GM21526 (cell line): ENCODE measurements around the gene CRAMP1.

Source experiments
- ATAC-seq: cut with Tn5 transposase; IDR thresholded peaks from one replicate; pipeline ENCODE4 v1.9.1; 2021; ENCODE audit warnings: moderate library complexity; ENCODE audit not compliant: unreplicated experiment, low FRiP score

The CRAMP1 gene

DNA sequence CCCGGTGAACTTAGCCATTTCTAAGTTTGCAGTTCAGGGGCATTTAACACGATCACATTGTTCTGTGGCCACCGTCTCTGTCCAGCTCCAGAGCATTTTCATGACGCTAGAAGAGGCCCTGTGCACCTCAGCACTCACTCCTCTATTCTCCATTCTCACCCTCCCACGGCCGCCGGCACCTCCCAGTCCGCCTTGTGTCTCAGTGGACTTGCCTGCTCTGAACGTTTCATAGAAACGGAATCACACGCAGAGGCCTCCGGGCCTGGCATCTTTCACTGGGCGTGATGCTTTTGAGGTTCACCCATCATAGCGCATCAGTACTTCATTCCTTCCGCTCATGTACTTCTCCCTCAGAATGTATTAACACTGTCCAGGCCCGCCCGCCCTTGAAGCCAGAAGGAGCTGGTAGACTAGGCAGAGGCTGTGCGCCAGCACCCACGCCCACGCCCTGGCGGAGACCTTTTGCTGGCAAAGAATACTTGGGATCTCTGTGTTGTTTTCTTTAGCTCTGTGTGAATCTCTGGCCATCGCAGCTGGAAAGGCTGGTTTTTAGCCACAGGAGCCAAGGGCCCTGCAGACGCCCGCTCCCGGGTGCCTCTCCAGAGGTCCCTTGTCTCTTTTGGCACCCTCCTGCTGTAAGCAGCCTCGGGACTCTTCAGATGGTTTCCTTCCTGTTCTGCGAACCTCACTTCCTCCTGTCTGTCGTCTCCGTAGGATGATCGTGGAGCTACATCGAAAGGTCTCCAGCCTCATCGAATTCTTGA lies 42.5 kb downstream of the CRAMP1 start:
- ATAC-seq = no peak

DNA sequence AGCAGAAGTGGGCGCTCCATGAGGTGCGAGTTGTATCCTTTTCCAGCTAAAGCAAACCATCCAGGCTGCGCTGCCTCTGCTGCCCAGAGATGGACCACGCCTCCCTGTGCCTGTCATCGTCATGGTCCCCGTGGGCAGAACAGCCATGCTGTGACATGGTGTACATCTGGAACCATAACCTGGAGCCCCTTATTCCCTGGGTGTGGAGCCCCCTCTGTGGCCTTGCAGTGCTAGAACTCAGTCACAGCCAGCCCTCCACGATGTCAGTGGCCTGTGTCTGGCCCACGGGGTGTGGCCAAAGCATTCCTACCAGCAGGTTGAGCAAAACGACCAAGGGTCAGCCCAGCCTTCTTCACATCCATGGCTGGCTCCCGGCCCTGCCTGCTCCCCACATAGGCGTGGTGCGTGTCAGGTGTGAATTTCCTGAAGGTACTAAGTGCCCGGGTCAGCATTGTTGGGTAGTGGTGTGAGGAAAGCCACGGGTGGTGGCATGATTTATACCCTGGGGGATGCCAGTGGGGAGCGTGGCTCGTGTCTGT lies 43.2 kb downstream of the CRAMP1 start:
- ATAC-seq = no peak

DNA sequence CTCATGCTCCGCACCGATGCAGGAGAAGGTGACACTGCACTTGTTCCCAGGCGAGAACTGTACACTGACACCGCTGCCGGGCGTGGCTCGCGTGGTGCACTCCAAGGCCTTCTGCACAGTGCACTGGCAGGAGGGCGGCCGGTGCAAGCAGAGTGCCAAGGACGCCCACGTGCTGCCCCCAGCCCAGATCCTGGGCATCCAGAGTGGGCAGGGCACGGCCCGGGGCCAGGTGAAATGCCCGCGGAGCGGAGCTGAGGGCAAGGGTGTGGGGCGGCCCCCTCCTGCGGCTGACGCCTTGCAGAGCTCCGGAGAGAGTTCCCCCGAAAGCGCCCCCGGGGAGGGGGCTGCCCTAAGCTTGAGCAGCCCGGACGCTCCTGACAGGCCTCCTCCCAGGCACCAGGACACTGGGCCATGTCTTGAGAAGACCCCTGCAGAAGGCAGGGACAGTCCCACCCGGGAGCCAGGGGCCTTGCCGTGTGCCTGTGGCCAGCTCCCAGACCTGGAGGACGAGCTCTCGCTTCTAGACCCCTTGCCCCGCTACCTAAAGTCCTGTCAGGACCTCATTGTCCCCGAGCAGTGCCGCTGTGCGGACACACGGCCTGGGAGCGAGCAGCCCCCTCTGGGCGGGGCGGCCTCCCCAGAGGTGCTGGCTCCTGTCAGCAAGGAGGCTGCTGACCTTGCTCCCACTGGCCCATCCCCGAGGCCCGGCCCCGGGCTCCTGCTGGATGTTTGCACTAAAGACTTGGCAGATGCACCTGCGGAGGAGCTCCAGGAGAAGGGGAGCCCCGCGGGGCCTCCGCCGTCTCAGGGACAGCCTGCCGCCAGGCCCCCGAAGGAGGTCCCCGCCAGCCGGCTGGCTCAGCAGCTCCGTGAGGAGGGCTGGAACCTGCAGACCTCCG lies 44.0 kb downstream of the CRAMP1 start:
- ATAC-seq = no peak

DNA sequence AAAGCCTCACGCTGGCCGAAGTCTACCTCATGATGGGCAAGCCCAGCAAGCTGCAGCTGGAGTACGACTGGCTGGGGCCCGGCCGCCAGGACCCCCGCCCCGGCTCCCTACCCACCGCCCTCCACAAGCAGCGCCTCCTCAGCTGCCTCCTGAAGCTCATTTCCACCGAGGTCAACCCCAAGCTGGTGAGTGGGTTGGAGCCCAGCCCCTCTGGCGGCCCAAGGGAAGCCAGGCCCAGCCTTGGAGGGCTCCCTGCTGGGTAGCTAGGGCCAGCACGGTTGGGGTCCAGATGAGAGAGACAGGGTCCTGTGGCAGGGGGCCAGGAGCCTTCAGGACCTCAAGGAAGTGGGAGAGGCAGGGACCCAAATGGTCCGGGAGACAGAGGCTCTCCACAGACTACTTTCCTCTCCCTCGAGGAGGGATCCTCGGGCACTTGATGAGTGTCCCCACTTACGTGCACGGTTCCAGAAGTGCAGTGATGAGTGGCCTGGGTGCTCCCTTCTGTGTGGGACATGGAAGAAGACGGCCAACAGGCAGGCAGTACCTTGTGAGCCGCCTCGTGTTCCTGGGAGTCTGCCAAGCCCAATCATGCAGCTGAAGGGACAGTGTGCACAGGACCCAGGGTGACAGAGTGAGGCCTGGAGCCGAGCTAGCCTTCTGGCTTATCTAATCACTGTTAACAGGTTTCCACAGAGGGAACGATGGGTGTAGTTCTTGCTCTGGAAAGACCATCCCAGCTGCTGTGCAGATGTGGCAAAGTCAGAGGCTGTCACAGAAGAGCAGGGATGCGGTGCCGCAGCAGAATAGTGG lies 44.9 kb downstream of the CRAMP1 start:
- no peak for ATAC-seq

DNA sequence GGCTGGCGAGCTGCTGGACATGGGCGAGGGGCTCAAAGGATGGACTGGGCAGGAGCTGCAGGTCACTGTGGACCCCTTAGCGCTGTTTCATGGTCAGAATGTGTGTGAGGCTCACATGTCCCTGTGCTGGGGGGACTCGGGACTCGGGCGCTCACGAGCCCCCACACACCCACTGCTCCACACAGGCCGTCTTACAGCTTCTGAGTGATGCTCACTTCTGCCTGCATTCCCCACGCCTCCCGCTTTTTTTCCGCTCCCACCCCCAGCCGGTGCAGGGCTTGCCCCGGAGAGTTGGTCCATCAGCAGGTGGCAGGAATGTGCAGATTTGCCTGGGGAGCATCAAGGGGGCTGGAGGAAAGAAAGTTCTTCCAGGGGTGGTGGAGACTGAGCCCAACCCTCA lies 45.7 kb downstream of the CRAMP1 start:
- no peak for ATAC-seq

DNA sequence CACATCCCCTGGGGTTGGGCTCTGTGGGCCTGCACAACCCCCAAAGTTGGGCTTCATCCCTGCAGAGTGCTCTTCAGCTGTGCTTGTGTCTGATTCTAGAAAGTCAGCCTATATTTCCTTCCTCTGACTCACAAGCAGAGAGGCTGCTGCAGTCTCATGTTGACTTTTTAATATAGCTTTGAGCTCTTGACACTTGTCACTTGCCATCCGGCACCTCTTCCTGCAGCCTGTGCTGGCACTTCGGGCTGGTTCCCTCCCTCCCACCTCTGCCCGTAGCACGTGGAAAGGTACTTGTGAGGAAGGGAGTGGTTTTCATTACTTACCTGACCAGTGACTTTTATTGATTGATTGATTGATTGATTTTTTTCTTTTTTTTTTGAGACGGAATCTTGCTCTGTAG lies 46.9 kb downstream of the CRAMP1 start:
- ATAC-seq = no peak

DNA sequence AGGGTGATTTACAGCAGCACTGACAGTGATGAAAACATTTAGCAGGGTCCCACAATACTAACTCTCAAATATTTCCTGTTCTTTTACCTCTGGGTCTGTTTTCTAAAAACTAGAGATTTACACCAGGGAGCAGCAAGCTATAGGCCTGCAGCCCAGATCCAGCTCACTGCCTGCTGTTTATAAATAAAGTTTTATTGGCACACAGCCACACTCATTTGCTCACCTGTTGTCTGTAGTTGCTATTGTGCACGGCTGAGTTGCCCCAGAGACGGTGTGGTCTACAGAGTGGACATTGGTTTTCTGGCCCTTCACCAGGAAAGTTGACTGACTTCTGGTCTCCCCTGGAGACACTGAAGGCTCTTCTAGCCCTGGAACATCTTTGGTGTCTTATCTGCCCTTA lies 49.7 kb downstream of the CRAMP1 start:
- ATAC-seq = no peak

DNA sequence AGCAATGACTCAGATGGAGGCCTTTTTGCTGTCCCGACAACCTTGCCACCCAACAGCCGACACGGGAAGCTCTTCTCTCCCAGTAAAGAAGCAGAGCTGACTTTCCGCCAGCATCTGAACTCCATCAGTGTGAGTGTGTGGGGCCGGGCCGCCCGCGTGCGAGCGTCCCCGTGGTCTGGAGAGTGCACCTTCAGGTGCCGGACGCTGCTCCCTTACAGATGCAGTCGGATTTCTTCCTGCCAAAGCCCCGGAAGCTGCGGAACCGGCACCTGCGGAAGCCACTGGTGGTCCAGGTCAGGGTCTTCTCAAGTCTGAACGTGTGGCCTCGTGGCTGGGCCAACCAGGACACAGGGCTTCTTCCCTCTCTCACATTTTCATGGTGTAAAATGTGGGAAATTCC lies 50.4 kb downstream of the CRAMP1 start:
- ATAC-seq = no peak

DNA sequence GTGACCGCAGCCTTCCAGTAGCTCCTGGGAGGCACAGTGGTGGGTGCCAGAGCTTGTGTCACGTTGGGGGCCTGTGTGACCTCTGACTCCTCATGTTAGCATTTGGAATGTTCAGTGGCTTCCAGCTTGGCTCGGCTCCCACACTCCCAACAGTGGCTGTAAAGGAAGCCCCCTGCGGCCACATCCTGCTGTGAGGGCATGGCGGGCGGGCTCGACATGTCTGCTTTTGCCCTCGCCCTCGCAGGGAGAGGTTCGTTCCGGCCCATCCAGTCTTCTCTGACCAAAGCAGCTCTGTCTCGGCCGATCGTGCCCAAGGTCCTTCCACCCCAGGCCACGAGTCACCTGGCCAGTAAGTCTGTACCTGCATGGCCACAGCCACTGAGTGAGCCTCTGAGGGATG lies 53.7 kb downstream of the CRAMP1 start:
- ATAC-seq = no peak

DNA sequence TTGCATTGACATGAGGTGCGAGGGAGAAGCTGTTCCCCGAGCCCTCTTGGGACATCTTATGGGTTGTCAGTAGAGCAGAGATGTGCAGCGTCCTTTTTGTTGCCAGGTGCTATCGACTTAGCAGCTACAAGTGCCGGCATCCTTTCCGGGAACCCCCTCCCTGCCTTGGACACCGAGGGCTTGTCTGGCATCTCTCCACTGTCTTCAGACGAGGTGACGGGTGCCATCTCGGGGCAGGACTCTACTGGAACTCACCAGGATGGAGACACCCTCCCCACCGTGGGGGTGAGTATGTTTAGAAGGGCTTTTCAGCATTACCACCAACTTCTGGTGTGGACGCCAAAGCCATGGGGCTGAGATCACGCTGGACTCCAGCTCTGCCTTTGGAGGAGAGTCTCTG lies 54.2 kb downstream of the CRAMP1 start:
- no peak for ATAC-seq

DNA sequence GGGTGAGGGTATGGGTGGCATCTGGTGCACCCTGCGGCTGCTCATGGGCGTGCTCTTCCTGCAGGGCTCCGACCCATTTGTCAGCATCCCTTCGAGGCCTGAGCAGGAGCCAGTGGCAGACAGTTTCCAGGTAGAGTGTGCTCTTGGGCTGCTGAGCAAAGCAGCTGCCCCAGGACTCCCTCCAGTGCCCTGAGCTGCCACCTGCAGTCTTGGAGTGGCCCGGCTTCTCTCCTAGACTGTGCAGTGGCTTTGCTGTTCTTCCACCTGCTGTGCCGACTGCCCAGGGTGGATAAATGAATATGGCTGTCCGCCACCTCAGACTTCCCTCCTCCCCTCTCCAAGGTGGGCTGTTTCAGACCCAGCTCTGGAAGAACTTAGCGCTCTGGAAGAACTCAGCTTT lies 55.1 kb downstream of the CRAMP1 start:
- ATAC-seq = no peak

DNA sequence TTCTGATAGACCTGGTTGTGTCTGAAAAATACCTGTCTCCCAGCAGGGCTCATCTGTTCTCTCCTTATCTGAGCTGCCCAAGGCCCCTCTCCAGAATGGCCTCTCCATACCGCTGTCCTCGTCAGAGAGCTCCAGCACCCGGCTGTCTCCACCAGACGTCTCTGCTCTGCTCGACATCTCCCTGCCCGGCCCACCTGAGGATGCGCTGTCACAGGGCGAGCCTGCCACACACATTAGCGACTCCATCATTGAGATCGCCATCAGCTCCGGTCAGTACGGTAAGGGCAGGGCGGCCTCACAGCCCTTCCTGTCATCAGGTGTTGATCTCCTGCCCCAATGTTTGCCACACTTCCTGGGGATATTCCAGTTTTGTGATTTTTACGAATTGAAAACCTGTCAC lies 55.8 kb downstream of the CRAMP1 start:
- ATAC-seq = no peak

DNA sequence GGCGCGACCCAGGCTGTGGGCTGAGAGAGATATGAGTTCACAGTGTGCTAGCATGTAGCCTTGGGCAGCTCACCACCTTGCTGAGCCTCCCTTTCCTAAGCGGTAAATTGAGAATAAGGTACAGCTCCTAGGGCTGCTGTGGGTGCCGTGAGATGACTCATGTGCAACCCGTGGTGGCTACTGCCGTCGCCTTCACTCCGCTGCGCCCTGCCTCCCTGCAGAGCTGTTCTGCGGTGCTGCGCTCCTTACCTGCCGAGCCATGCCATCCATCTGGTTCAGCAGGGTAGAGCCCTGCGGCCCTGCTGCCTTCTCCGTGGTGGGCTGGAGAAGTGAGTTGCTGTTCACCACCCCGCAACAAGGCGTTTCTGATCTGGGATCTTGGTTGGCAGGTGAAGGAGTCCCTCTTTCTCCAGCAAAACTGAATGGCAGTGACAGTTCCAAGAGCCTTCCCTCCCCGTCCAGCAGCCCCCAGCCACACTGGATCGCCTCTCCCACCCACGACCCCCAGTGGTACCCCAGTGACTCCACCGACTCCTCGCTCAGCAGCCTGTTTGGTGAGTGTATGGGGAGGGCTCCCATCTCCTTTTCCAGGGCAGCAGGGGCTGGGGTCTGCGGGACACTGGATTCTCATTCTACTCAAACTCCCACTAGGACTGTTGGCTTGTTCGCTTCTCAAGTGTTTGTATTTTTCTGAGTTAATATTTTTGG lies 56.6 kb downstream of the CRAMP1 start:
- ATAC-seq = no peak

DNA sequence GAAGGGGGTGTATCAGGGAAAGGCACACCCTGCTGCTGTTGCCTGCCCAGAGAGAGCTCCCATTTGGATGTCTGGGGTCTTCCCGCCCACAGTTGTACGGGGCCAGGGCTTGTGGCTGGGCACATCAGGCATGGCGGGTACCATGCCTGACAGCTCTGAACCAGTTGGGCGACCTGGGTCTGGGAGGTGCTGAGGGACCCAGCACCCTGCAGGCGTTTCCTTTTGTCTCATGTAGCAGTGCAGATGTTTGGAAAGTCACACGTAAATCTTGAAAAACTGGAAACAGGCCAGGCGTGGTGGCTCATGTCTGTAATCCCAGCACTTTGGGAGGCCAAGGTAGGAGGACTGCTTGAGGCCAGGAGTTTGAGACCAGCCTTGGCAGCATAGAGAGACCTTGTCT lies 57.5 kb downstream of the CRAMP1 start:
- no peak for ATAC-seq

DNA sequence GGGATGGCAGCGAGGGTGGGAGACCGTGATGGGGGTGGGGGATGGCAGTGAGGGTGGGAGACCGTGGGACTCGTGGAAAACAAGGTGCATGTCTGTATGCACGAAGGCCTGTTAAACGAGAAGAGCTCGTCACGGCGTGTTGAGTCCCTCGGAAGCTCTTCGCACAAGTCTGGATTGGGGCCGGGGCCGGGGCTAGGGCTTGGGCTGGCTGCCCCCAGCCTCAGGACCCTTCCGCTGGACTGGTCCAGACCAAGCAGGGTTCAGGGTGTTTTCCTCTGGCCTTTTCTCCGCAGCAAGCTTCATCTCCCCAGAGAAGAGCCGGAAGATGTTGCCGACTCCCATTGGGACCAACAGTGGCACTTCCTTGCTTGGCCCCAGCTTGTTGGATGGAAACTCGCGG lies 58.2 kb downstream of the CRAMP1 start:
- no peak for ATAC-seq

DNA sequence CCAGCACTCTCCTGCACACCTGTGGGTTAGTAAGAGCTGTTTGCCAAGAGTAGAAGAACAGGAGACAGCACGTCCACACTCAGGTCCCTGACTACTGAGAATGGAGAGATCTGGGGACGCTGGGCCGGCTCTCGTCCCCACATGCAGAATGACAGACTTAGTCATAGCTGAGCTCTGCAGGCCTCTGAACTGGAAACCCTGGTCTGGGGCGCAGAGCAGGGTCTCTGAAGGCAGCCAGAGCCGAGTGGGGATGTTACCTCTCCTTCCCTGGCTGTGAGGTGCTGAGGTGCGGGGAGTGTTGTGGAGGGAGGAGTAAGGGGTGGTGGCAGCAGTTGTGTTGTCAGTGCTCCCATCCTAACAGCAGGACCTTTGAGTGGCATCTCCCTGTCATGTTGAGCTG lies 58.7 kb downstream of the CRAMP1 start:
- no peak for ATAC-seq

DNA sequence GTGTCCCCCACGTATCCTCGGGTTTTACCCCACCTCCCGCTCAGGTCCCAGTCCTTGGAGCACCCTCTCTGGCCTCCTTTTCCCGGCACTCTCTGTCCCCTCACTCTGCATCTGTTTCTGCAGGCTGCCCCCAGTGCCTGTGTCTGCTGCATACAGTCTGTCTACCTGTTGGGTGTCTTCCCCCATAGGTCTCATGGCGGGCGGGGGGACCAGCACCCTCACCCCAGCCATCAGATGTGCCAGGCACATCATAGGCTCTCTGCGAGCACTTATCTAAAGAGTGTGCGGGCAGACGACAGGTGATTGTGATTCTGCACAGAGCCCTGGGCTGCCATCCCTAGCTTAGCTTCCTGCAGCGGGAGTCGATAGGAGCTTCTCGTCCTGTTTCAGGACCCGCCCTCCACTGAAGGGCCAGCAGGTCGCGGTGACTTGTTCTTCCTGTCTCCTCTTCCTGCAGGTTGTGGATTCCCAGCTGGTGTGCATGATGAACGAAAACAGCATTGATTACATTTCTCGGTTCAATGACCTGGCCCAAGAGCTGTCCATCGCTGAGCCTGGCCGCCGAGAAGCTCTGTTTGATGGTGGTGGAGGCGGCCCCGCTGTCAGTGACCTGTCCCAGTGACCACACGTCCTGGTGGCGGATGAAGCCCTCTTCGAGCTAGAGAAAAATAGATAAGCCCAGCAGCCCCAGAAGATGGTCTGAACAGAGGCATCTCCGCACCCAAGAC lies 61.4 kb downstream of the CRAMP1 start:
- ATAC-seq = no peak

DNA sequence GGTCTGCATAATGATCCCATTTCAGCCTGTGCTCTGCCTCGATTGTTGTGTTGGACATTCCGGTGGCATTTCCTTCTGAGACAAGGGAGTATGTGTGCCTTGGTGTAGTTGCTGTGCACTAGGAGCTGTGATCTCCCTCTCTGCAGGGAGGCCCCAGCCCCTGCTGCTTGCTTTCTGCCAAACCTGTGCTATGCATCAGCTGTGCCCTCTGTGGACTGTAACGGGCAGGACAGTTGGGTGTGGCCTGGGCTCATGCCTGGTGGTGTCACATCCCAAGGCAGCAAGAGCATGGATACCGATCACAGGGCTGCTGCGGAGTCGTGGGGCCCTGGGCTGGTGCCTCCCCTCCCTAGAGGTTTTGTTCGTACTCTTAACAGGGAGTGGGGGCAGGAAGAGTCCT lies 62.1 kb downstream of the CRAMP1 start:
- ATAC-seq = no peak
